ENCODE measurements around the gene MRPS9.

GRCh38 chr2:105102001-105102400 lies 64.1 kb downstream of the MRPS9 start:
- TF ChIP-seq CTCF (IDR thresholded peaks at IDR 0.05; ENCODE audit: poor library complexity, severe bottlenecking) (no peak), TAF1 (IDR thresholded peaks at IDR 0.05; ENCODE audit: low read depth) (no peak), POLR2AphosphoS5 (IDR thresholded peaks at IDR 0.05) (no peak), SMC3 (conservative IDR thresholded peaks at IDR 0.05; ENCODE audit: poor library complexity) (no peak), RAD21 (conservative IDR thresholded peaks at IDR 0.05) (no peak), EZH2 (IDR thresholded peaks at IDR 0.05; ENCODE audit: borderline replicate concordance, insufficient read depth, low read length, poor library complexity, severe bottlenecking) (no peak)

Data from neural cell (in vitro differentiated cells).